Measurements from ENCODE around the gene DYNC1I1. TPM values are rescaled to one million over a fixed set of nuclear protein-coding genes. Genes with fewer than 3 reads are reported as not detected.

DYNC1I1 gene
- total and polyA plus RNA-seq, 4 donors: 0.39 to 7.6 (median 1.5) TPM

- Histone ChIP-seq H3K4me1 (ENCODE audit: control insufficient read depth in 5 of 5, insufficient read depth in 5 of 5, low read length in 5 of 5) (no peaks in the 10 kb centered on the region), H3K4me3 (no peak overlapping the region), H3K36me3 (ENCODE audit: control insufficient read depth in 4 of 4, insufficient read depth in 4 of 4, low read length in 4 of 4) (no peaks in the 10 kb centered on the region), H3K27ac (ENCODE audit: low read depth in 1 of 2, low read length in 1 of 2) (no peak overlapping the region), H3K9me3 (ENCODE audit: control insufficient read depth in 4 of 4, insufficient read depth in 3 of 4, low read length in 3 of 4) (no peaks in the 10 kb centered on the region), H3K9ac (ENCODE audit: insufficient read depth in 1 of 2, low read length in 2 of 2) (no peak overlapping the region), H3K27me3 (ENCODE audit: control insufficient read depth in 3 of 3, insufficient read depth in 3 of 3, low read length in 2 of 3) (no peaks in the 10 kb centered on the region)
- no peak for TF ChIP-seq CTCF (IDR thresholded peaks at IDR 0.05; ENCODE audit: control extremely low read depth, extremely low read depth)
- ATAC-seq (ENCODE audit: insufficient read depth, low FRiP score) (no peak), DNase-seq (no peak)
- 94 to 95% methylated on average over 7 of the region's 7 CpGs for WGBS, 2 donors
Observed at GRCh38 chr7:96114190-96114589, 341.8 kb downstream of the DYNC1I1 start.

- no peaks in the 10 kb centered on the region for H3K9me3 ChIP-seq (ENCODE audit: control insufficient read depth in 4 of 4, insufficient read depth in 3 of 4, low read length in 3 of 4)
- H3K9ac ChIP-seq (ENCODE audit: insufficient read depth in 1 of 2, low read length in 2 of 2): no peak overlapping the region
- DNase-seq (no peak), ATAC-seq (ENCODE audit: insufficient read depth, low FRiP score) (no peak)
- no peaks in the 10 kb centered on the region for H3K27me3 ChIP-seq (ENCODE audit: control insufficient read depth in 3 of 3, insufficient read depth in 3 of 3, low read length in 2 of 3)
- WGBS, 2 donors: 86 to 89% methylated on average over 7 of the region's 7 CpGs
- H3K4me1 ChIP-seq (ENCODE audit: control insufficient read depth in 5 of 5, insufficient read depth in 5 of 5, low read length in 5 of 5): no peaks in the 10 kb centered on the region
- no peak overlapping the region for H3K27ac ChIP-seq (ENCODE audit: low read depth in 1 of 2, low read length in 1 of 2)
- TF ChIP-seq CTCF (IDR thresholded peaks at IDR 0.05; ENCODE audit: control extremely low read depth, extremely low read depth): no peak
- H3K36me3 ChIP-seq (ENCODE audit: control insufficient read depth in 4 of 4, insufficient read depth in 4 of 4, low read length in 4 of 4): peaks cover 2 to 11% (median 7%) of the 10 kb centered on the region in 4 donors
- H3K4me3 ChIP-seq: no peak overlapping the region
Observed at GRCh38 chr7:96116173-96116572, 343.8 kb downstream of the DYNC1I1 start.

- no peaks in the 10 kb centered on the region for H3K4me1 ChIP-seq (ENCODE audit: control insufficient read depth in 5 of 5, insufficient read depth in 5 of 5, low read length in 5 of 5)
- TF ChIP-seq CTCF (IDR thresholded peaks at IDR 0.05; ENCODE audit: control extremely low read depth, extremely low read depth): no peak
- H3K9ac ChIP-seq (ENCODE audit: insufficient read depth in 1 of 2, low read length in 2 of 2): no peak overlapping the region
- peaks cover 6 to 16% (median 9%) of the 10 kb centered on the region in 4 donors for H3K36me3 ChIP-seq (ENCODE audit: control insufficient read depth in 4 of 4, insufficient read depth in 4 of 4, low read length in 4 of 4)
- H3K27me3 ChIP-seq (ENCODE audit: control insufficient read depth in 3 of 3, insufficient read depth in 3 of 3, low read length in 2 of 3): no peaks in the 10 kb centered on the region
- DNase-seq (no peak), ATAC-seq (ENCODE audit: insufficient read depth, low FRiP score) (no peak)
- no peak overlapping the region for H3K4me3 ChIP-seq
- 82 to 84% methylated on average over 13 of the region's 13 CpGs for WGBS, 2 donors
- H3K27ac ChIP-seq (ENCODE audit: low read depth in 1 of 2, low read length in 1 of 2): no peak overlapping the region
- no peaks in the 10 kb centered on the region for H3K9me3 ChIP-seq (ENCODE audit: control insufficient read depth in 4 of 4, insufficient read depth in 3 of 4, low read length in 3 of 4)
Observed at GRCh38 chr7:96118449-96119001, 346.2 kb downstream of the DYNC1I1 start.
